NCI-H1105 (cell line): ENCODE measurements around the gene ARHGAP10.
"Not testable (repeated sequence)": the region's sequence is repeated elsewhere in the genome, so short reads cannot be mapped to it uniquely, and the experiment has no call there.

ENCODE experiments used
- DNase-seq: peaks from one replicate; lab custom pipeline; 2025; lab: John Stamatoyannopoulos, UW

The ARHGAP10 gene

DNA sequence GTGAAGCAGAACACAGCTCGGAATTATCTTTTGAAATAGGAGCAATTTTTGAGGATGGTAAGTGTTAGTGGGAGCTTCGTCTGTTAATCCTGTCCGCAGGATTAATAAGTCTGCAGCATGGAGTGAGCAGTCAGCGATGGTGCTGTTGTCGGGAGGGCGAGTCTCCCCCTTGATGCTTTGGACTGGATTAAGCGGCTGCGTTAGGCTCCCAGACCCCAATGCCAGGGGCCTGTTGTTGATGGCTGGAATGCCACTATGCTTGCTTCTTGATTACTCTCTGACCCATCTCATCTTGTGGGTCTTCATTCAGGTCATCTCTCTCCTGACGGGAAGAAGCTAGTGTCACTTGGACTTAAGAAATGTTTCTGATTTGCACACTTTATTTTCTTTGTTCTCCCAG lies 332.6 kb downstream of the ARHGAP10 start:
- no peak for DNase-seq

DNA sequence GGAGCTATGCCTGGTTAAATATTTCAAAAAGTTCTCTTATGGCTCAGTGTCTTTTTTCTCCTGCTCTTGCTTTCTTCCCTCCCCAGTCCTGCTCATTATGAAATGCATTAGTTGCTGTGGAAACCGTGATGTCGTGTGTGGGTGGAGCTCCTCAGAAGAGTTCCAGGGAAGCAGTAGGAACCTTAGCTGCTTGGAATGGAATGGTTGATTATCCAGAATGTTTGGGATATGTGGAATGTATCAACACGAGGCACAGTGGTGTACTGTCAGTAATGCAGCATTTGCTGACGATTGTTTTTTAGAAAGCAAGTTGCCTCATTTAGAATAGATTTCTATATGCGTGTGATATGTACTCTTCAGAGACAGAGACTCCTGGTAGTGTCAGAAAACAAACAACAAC lies 333.2 kb downstream of the ARHGAP10 start:
- DNase-seq: no peak

DNA sequence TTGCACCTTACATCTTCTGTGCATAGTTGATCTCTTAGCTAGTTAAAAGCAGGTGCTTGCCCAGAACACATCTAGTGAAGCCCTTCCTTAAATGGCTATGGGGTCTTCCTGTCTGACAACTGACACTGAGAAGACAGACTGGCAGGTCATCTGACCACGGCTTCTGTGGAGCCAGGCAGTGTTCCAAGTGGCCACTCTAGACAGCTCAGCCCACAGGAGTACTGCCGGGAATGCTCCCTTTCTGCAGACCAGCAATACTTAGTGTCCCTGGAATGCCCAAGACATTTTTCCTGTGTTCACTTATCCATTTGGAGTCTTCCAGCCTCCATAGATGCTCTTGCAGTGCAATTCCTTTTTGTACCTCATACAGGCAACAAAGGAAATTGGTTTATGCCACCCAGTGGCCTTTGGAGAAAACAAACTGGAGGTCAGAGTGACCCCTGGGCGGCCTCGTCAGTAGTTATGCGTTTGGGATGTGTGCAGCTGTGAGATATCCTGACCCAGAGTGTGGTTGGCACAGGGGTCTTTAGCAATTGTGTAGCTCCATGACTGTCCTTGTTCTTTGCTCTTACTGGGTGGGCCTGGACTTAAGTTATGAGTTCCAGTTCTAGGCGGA lies 335.5 kb downstream of the ARHGAP10 start:
- no peak for DNase-seq

DNA sequence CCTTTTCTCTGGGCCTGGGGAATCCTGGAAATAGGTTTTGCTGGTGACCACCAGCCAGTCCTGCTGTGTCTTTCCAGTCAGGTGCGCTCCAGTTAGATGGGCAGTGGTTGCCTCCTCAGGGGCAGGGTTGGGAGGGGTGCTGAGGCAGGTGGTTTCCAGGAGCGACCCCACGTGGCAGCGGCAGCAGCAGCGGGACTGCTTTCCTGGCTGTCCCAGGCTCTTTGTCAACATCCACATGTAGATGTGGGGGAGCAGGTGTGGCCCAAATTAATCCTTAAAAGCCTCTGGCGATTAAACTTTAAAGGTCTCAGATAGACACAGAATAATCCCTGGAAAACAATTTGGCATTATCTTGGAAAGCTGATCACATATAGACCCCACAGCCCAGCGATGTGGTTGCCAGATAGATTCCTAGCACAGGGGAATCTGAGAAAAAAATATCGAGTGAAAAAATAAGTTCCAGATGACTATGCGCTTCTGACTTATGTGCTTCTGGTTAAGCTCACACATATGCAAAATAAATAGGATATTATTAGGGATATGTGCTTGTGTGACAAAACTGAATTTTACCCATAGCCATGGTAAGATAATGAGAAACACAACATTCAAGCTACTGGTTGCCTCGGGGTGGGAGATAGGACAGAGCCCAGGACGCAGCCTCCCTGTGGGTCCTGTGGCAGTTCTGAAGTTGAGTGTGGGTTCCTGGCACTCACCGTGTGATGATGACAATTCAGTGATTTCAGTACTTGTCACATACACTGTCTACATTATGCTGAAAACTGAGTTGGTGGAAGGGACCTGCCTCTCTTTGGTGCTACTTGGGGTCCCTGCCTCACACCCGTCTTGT lies 336.4 kb downstream of the ARHGAP10 start:
- DNase-seq: no peak

DNA sequence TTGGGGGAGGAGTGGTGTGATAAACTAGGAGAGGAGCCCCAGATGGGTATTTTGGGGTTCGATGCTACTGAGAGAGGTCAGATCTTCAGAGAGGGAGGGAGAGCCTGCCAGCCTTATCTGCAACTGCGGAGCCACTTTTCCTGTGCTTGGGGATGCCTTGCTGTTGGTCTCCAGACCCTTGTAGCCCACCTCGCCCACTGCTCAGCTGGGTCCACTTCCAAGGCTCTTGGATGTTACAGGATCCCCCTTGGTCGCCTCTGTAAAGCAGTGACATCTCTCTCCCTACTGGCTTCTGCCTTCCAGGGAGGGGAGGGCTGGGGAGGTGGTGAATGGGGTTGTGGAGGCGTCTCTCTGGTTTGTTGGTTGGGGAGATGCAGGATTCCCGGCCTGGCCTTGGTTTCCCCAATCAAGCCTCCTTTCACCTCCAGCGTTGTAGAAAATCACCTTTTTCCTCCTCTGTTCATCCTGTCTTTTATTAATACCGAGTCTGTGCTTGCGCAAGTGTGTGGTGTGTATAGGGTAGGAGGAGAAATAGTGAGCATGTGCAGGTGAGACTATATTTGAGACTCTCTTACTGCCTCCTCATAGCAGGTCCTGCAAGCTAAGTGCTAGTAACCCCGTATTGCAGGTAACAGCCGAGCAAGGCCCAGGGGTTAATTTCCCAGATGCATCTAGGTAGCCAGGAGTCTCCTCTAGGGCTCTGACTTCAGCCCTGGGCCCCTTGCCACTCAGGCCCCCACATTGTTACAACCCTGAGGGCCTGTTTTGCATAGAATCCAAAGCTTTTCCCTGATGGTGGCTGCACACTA lies 337.4 kb downstream of the ARHGAP10 start:
- DNase-seq: no peak

DNA sequence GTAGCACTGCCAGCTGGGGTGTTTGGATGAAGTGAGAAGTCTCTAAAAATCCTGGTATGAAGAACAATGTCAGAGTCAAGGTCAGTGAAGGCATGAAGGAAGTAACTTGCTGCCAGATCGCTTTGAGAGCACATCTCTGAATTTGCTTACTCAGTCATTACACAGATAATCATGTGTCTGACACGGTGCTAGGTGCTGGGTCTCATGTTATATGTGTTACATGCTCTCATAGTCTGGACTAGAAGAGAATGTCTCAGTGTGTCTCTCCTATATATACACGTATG lies 337.9 kb downstream of the ARHGAP10 start:
- DNase-seq: no peak

DNA sequence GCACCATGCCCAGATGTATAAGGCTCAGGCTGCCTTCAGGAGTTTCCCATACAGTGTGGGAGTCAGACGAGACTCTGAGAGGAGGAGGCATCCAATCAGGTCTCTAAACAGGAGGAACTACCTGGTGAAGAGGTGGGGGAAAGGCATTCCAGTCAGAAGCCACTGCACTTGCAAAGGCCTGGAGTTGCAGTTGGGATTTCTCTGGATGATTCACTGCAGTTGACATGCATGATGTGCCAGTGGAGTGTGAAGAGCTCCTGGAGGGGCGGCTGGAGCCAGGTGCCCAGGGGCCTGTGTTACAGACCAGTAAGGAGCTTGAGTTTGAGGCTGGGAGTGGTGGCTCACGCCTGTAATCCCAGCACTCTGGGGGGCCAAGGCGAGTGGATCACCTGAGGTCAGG lies 339.1 kb downstream of the ARHGAP10 start:
- DNase-seq: no peak

DNA sequence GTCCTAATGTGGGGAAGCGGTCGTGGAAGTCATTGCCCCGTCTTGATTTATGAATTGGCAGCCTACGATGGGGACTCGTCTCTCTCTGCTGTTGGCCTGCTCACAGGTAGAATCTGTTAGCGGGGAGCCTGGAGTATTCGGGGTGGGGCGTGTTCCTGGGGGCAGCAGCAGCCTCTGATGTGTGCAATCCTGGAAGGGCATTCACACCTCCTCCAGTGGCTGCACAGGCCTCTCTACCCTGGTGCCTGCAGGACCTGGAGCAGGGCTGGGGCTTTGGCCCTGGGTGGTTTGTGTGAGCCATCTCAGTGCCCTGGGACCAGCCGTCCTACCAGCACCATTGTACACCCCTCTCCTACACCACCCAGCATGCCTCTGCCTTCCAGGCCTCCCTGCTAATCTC lies 340.9 kb downstream of the ARHGAP10 start:
- no peak for DNase-seq

DNA sequence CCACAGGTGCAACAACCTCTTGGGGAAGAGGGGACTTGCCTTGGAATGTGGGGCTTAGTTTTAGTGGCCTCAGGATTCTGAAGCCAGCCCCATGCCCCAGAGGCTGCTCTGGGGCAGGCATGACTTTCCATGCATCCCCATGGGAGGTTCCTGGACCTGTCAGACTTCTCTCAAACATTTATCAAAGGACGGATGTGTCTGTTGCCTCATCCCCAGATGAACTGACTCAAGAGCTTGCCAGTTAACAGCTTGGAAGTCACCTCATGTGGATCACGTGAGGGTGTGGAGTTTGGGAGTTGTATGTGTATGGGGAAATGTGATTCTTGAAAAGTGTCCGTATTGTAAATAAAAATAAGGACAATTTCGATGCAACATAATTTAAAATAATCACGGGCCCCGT lies 341.5 kb downstream of the ARHGAP10 start:
- no peak for DNase-seq

DNA sequence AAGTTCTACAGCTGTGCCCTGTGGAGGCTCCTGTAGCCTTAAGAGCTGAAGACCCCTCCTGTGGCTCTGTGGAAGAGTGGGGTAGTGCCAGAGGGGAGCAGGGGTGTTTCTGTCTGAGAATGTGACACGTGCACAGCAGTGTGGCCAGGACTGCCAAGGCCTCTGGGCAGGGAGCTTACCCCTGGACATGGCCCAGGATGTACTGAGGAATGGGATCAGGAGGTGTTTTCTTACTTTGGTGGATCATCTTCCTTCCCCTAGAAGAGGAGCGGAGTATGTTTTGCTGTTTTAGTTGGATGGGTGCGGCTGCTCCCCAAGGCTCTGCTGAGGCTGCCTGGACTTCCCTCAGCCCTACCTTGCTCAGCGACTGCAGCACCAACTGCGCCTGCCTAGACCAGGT lies 342.6 kb downstream of the ARHGAP10 start:
- DNase-seq: no peak

DNA sequence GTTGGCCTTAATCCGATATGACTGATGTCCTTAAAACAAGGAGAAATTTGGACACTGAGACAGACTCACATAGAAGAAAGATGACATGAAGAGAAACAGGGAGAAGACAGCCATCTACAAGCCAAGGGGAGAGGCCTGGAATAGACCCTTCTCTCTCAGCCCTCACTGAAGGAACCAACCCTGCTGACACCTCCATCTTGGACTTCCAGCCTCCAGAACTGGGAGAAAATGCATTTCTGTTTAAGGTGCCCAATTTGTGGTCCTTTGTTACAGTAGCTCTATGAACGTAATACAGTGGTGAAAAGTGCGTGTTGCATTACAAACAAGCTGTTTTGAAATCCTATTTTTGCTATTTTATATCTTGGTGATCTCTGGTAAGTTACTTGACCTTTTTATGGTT lies 343.6 kb downstream of the ARHGAP10 start:
- no peak for DNase-seq

DNA sequence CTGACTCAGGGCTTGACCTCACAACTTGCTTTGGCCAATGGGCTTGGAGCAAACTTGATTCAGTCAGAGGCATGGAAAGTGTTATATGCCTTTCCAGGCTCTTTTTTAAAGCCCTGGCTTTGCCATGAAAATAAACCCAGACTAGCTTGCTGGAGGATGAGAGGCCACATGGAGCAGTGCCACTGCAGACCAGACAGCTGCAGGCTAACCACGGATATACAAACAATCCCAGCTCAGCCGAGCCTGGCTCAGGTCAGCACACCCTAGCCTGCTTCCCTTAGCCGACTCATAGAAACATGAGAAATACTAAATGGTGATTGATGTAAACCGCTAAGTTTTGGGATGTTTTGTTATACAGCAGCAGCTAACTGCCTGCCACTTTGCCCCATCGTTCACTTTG lies 345.1 kb downstream of the ARHGAP10 start:
- DNase-seq: no peak

DNA sequence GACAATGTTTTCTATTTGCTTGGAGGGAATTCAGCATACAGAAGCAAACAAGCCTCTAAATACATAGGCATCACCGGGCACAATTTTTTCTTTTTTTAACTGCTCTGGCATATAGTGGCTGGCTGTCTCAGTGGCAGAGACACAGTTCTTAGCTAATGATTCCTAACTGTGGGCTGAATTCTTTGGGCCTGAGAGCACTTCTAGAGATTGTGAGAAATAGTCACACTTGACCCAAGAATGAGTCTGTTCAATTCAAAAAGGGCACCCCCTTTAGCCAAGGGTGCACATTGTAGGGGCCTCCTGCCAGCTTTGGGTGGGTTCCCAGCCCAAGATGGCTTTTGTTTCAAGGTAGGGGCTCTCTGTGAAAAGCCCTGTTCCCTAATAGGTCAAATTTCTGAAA lies 345.7 kb downstream of the ARHGAP10 start:
- DNase-seq: no peak

DNA sequence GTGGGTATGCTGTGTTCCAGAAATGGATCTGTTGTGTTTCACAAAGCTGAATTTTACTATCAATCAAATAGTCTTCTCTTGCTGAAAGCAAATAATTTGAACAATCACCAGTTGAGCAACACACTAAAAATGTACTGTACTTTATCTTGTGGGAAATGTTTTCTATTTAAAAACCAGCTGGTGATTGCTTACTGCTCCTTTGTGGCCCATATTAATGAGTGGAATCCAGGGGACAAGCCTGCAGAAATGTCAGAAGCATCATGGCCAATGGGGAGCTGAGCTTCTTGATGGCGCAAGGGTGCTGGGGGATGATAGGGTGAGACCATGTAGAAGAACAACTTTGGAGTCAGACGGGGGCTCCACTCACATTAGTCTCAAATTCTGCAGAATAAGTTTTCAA lies 346.2 kb downstream of the ARHGAP10 start:
- no peak for DNase-seq

DNA sequence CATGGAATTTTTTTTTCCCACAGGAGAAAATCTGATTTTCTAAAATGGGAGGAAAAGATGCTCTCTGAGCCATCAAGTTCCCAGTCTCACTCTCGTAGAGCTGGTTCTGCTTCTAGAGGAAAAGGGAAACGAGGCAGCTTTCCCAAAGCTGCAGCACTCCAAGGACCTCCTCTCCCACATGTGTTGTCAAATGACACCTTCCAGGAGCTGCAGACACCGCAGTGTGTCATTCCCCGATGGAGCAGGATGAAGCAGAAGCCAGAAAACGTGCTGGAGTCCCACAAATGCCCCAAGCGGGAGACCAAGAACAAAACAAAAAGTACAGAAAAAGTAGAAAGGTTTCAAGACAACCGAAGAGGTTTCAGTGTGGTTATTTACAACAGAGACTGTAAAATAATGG lies 348.1 kb downstream of the ARHGAP10 start:
- DNase-seq: no peak

DNA sequence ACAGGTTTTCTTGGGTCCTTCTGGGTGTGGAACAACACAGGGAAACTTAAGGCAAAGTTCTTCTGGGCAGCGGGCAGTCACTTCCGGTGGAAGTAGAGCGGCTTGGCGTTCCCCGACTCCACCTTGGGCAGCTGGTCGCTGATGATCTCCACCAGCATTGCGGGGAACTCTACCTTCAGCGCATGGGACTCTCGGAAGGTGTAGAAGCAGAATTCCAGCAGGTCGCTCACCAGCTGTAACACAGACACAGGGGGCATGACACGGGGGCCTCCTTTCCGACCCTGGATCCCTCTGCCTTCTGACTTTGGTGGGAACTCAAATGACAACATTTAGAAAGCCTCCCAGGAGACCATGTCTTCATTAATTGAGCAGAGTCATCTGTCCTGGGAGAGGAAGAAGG lies 349.4 kb downstream of the ARHGAP10 start:
- no peak for DNase-seq

DNA sequence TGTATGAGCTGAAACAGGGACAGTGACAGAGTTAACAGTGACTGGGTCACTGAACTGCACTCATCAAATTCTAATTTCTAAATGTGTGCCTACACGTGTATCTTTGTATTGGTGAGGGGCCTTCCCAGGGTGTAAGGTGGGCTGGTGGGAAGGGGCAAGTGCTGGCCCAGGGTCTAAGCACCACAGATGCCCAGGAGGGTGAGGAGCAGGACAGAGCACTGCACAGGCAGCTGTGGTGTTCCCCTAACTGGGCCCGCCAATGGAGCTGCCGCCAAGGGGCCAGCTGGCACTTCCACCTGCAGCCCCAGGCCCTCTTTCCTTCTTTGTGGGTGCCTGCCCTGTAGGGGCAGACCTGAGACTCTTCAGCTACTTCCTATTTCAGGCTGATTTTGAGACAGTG lies 349.9 kb downstream of the ARHGAP10 start:
- no peak for DNase-seq

DNA sequence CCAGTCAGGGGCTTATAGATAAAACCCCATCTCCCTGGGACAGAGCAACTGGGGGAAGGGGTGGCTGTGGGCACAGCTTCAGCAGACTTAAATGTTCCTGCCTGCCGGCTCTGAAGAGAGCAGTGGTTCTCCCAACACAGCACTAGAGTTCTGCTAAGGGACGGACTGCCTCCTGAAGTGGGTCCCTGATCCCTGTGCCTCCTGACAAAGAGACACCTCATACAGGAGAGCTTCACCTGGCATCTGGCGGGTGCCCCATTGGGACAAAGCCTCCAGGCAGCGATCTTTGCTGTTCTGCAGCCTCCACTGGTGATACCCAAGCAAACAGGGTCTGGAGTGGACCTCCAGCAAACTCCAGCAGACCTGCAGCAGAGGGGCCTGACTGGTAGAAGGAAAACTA lies 351.2 kb downstream of the ARHGAP10 start:
- not testable (repeated sequence) for DNase-seq

DNA sequence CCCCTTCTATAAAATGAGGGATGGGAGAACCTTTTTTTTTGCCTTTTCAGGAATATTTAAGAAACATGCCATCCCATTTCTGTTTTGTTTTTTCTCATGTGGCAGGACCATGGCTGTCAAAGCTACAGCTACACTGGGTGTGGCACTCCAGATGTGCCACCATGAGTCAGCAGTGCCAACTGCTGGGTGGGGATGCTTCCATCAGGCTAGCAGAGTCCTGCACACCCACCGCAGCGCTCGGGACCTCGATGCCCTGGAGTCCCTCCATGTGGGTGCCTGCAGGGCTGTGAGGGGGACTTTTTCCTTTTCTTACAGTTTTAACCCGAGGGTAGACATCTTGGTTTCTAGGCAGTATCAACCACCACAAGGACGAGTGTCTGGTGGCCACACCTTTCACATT lies 357.7 kb downstream of the ARHGAP10 start:
- no peak for DNase-seq

DNA sequence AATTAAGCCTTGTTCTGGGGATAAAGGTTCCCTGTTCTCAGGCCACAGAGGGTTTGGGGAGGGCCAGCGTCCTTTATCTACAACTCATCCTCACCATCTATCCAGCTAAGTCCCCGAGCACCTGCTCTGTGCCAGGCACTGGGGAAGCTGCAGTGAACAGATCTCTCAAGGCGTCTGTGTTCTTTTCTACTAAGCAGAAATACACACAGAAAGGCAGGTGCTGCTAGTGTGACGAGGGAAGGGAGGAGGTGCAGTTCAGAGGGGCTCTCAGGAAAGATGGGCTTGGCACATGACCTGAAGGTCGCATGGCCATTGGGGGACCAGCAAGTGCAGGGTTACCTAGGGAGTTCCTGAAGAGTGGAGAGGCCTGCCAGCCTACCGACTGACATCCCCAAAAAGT lies 358.1 kb downstream of the ARHGAP10 start:
- DNase-seq: no peak

DNA sequence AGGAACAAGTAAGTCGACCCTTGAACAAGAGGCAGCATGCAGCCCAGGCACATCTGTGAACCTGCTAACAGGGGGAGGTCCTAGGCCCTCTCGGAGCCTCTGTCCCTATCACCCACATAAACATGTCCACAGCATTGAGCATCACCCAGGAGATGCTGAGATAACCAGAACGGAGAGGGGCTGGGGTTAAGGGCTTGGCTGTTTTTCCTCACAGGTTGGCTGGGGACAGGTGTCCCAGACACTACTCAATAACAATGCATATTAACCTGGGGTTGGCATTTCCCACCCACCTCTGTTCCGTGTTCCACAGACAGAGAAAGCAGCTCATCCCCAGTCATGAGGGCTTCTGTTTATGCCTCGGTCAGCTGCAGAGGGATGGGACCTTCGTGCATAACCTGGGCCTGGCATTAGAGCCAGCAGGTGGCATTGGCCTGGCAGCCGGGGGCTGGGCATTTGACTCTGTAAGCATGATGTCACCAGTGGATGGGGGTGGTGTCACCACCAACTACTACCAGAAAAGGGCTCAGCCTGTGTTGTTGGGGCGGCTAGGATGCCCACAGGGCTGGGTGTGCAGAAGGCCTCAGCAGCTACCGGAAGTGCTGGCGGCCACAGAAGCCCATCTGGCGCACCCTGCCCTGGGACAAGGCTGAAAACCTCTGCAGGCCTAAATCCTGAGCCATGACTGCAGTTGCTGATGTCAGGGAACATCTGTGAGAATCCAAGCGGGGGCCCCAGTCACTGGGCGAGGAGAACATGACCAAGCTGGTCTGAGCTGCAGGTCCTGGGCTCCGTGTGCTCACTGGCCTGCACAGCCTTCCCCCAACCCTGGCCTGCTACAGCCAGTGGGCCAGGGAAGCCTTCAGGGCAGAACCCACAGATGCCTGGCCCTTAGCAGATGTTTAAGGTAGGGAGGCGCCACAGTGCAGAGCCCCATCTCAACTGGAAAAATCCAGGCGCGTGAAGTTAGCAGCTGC lies 358.9 kb downstream of the ARHGAP10 start:
- DNase-seq: no peak

DNA sequence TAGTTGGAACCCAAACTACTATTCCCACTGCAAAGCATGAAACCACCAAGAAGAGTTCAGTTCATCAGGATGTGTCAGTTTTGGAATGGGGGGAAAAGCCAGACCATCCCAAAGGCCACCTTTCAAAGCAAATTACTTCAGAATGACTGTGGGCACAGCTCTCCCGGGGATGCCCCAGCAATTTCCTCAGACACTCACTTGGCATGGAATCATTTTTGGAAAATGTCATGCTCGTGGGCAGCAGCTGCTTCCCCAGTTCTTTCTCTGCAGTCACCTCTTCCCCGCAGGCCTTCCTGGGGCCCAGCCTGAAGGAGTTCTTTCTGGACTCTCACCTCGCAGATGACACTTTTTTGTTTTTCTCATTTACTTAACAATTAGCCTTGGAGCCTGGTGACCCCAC lies 360.0 kb downstream of the ARHGAP10 start:
- DNase-seq: no peak
